ENCODE measurements around the gene MYZAP.

GRCh38 chr15:57731530-57732103, 139.9 kb downstream of the MYZAP start:
- TF ChIP-seq CTCF (conservative IDR thresholded peaks at IDR 0.05 in 1 of 2, IDR thresholded peaks at IDR 0.05 in 1 of 2; ENCODE audit: extremely low read depth in 1 of 2, insufficient read depth in 1 of 2, low read depth in 1 of 2, low read length in 2 of 2) = no peak
- no peak for TF ChIP-seq EZH2 (IDR thresholded peaks at IDR 0.05; ENCODE audit: borderline replicate concordance, low read length)

Data from mammary epithelial cell (primary cell).